ENCODE data around the gene BRD7. TPM values are rescaled to one million over a fixed set of nuclear protein-coding genes. Genes with fewer than 3 reads are reported as not detected.
A peak's percentile ranks its signal among the peaks of the same experiment; 100 is the strongest.

BRD7 gene
- total RNA-seq, 4 donors from 2014 or later, result 38.3 to 55.9 (median 48.8) TPM

DNA sequence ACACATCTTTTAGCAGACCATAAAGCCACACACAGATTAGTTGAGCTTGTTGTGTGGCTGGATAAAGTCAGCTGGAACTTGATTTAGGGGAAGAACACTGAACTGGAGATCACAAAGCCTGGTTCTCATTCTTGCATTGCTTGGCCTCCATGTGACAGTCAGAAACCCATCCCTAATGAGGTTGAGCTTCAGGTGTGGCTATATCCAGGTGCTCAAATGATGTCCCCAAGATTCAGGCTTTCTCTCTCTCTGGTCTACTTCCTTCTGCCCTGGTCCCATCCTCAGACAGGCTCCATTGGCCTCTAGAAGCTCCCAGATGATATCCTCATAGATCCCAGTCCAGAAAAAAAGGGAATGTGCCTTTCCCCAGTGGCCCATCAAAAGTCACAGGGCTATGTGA, 9.6 kb upstream of the BRD7 start:
- no peak overlapping the region for H3K4me3 ChIP-seq
- ATAC-seq, result no peak
- no peaks in the 10 kb centered on the region for H3K36me3 ChIP-seq
- no peak overlapping the region for H3K27ac ChIP-seq
- DNase-seq, result no peak
- in situ Hi-C loops (cut with MboI; ENCODE audit: low sequenced_read_pairs in 4 of 4), result loop anchor here in 1 of 4 donors (10.0 to 25.0 kb wide), 2 partner anchors 286 to 434 kb away; no protein-coding TSS in a partner anchor
- H3K27me3 ChIP-seq, result no peaks in the 10 kb centered on the region
- intact Hi-C loops (cut with DNase I; ENCODE audit: low total_unique reads), result no loop called here
- peaks cover 0 to 3% of the 10 kb centered on the region in 2 donors for H3K4me1 ChIP-seq
- no peaks in the 10 kb centered on the region for H3K9me3 ChIP-seq
- TF ChIP-seq POLR2A (IDR thresholded peaks at IDR 0.05), result no peak
- TF ChIP-seq CTCF (IDR thresholded peaks at IDR 0.05 in 4 of 5, conservative IDR thresholded peaks at IDR 0.05 in 1 of 5), result no peak

GRCh38 chr16:50377001-50377400, 8.2 kb upstream of the BRD7 start:
- in situ Hi-C loops (cut with MboI; ENCODE audit: low sequenced_read_pairs in 4 of 4) (loop anchor here in 1 of 4 donors (10.0 to 25.0 kb wide), 2 partner anchors 288 to 435 kb away; no protein-coding TSS in a partner anchor), intact Hi-C loops (cut with DNase I; ENCODE audit: low total_unique reads) (no loop called here)
- H3K9me3 ChIP-seq, result no peaks in the 10 kb centered on the region
- no peak for DNase-seq
- ATAC-seq, result no peak
- no peaks in the 10 kb centered on the region for H3K27me3 ChIP-seq
- H3K27ac ChIP-seq, result no peak overlapping the region
- no peak for TF ChIP-seq POLR2A (IDR thresholded peaks at IDR 0.05)
- no peak for TF ChIP-seq CTCF (IDR thresholded peaks at IDR 0.05 in 4 of 5, conservative IDR thresholded peaks at IDR 0.05 in 1 of 5)
- no peaks in the 10 kb centered on the region for H3K36me3 ChIP-seq
- no peak overlapping the region for H3K4me3 ChIP-seq
- H3K4me1 ChIP-seq, result peaks cover 0 to 15% of the 10 kb centered on the region in 2 donors

- in situ Hi-C loops (cut with MboI; ENCODE audit: low sequenced_read_pairs in 4 of 4), result loop anchor here in 3 of 4 donors (10.0 to 25.0 kb wide), 5 partner anchors 161 to 439 kb away; partner anchors contain the start of gene CNEP1R1 (in 1 of the 3)
- Histone ChIP-seq H3K36me3 (no peaks in the 10 kb centered on the region), H3K4me3 (no peak overlapping the region), H3K27me3 (no peaks in the 10 kb centered on the region), H3K27ac (peak overlapping the region in 3 of 4 donors; percentile 47 to 62 (median 56)), H3K4me1 (peaks cover 0 to 15% of the 10 kb centered on the region in 2 donors), H3K9me3 (no peaks in the 10 kb centered on the region)
- ATAC-seq (no peak), DNase-seq (no peak)
- TF ChIP-seq POLR2A (IDR thresholded peaks at IDR 0.05), result no peak
- TF ChIP-seq CTCF (IDR thresholded peaks at IDR 0.05 in 4 of 5, conservative IDR thresholded peaks at IDR 0.05 in 1 of 5), result no peak
- intact Hi-C loops (cut with DNase I; ENCODE audit: low total_unique reads), result loop anchor here (5.0 kb wide), 1 partner anchor 294 kb away; no protein-coding TSS in a partner anchor
Measured at GRCh38 chr16:50373780-50374179, 5.0 kb upstream of the BRD7 start.

GRCh38 chr16:50373345-50373701, 4.5 kb upstream of the BRD7 start:
- in situ Hi-C loops (cut with MboI; ENCODE audit: low sequenced_read_pairs in 4 of 4), result loop anchor here in 3 of 4 donors (10.0 to 25.0 kb wide), 5 partner anchors 161 to 439 kb away; partner anchors contain the start of gene CNEP1R1 (in 1 of the 3)
- no peak overlapping the region for H3K4me3 ChIP-seq
- H3K9me3 ChIP-seq, result no peaks in the 10 kb centered on the region
- H3K4me1 ChIP-seq, result peaks cover 0 to 15% of the 10 kb centered on the region in 2 donors
- H3K27ac ChIP-seq, result peak overlapping the region in 3 of 4 donors; percentile 47 to 62 (median 56)
- DNase-seq, result no peak
- no peaks in the 10 kb centered on the region for H3K27me3 ChIP-seq
- ATAC-seq, result no peak
- intact Hi-C loops (cut with DNase I; ENCODE audit: low total_unique reads), result loop anchor here (5.0 kb wide), 1 partner anchor 294 kb away; no protein-coding TSS in a partner anchor
- no peak for TF ChIP-seq POLR2A (IDR thresholded peaks at IDR 0.05)
- TF ChIP-seq CTCF (IDR thresholded peaks at IDR 0.05 in 4 of 5, conservative IDR thresholded peaks at IDR 0.05 in 1 of 5), result no peak
- H3K36me3 ChIP-seq, result no peaks in the 10 kb centered on the region

All from gastrocnemius medialis (tissue), 4 donors.